ENCODE measurements around the gene KIF2A.

KIF2A gene

DNA sequence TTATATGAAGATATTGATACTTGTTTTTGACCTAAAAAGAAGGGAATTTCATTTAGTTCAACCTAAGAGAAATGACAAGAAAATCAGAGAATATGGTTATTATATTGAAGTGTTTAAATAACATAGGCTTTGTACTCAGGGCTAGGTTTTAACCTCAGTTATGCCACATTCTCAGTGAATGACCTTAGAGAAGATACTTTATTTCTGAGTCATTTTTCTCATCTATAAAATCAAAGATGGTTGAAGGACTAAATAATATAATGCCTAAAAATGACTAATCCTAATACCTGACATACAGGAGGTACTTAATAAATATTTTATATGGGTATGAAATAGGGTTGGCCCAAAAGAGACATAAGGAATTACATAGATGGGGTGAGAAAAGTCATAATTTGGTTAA is 65.4 kb downstream of the KIF2A start:
- DNase-seq (ENCODE audit: low spot score in 2 of 2) (no peak), ATAC-seq (no peak)
- no peak overlapping the region for H3K4me3 Mint-ChIP-seq
- H3K9me3 Mint-ChIP-seq, result no peaks in the 10 kb centered on the region
- H3K4me1 Mint-ChIP-seq, result peaks cover 12% of the 10 kb centered on the region
- H3K27ac Mint-ChIP-seq, result peak overlapping the region; percentile 18
- peaks cover 100% of the 10 kb centered on the region for H3K36me3 Mint-ChIP-seq

DNA sequence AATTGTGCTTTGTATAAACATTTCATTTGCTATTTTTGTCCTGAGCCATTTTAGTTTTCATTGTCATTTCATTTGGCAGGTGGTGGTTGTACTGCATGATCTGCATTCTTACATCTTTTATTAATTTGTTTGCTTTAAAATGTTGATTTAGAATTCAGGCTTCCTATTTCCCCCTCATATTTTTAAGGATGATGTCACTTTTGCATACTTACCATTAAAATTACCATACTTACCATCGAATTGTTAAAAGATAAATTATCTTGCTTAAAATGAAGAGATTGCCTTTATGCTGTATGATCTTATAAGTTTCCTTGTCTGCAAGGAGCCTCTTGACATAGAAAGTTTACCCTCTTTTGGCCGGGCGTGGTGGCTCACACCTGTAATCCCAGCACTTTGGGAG is 66.6 kb downstream of the KIF2A start:
- H3K9me3 Mint-ChIP-seq, result no peaks in the 10 kb centered on the region
- peaks cover 100% of the 10 kb centered on the region for H3K36me3 Mint-ChIP-seq
- peak overlapping the region; percentile 18 for H3K27ac Mint-ChIP-seq
- no peak overlapping the region for H3K4me3 Mint-ChIP-seq
- peaks cover 12% of the 10 kb centered on the region for H3K4me1 Mint-ChIP-seq
- DNase-seq (ENCODE audit: low spot score in 2 of 2) (no peak), ATAC-seq (no peak)

DNA sequence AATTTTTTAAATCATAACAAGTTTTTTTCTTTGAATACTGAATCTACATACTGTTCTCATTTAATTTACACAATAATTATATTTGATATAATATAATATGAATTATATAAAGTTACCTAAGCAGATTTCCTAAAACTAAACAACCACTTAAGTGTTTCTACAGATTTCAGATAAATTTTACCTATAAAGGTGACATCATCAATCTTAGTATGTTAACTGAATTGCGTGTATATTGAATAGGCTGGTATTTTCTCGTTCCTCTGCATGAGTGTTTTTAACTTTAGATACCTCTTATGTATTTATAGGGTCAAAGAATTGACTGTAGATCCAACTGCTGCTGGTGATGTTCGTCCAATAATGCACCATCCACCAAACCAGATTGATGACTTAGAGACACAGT is 67.4 kb downstream of the KIF2A start:
- no peaks in the 10 kb centered on the region for H3K9me3 Mint-ChIP-seq
- H3K27ac Mint-ChIP-seq, result peak overlapping the region; percentile 54
- H3K36me3 Mint-ChIP-seq, result peaks cover 100% of the 10 kb centered on the region
- no peak overlapping the region for H3K4me3 Mint-ChIP-seq
- ATAC-seq, result no peak
- peaks cover 12% of the 10 kb centered on the region for H3K4me1 Mint-ChIP-seq
- DNase-seq (ENCODE audit: low spot score in 2 of 2), result no peak

DNA sequence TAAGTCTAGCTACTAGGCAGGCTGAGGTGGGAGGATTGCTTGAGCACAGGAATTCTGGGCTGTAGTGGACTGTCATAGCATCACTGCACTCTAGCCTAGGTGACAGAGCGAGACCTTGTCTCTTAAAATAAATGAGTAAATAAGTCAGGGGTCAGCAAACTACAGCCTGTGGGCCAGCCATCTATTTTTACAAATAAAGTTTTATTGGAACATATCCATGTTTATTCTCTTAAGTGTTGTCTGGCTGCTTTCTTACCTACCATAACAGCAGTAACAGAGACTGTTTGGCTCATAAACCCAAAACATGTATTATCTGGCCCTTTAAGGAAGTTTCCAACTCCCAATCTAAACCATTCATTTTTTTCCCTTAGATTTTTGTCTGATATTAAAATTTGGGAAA is 68.1 kb downstream of the KIF2A start:
- Mint-ChIP-seq H3K36me3 (peaks cover 100% of the 10 kb centered on the region), H3K4me1 (peaks cover 9% of the 10 kb centered on the region), H3K4me3 (no peak overlapping the region), H3K27ac (peak overlapping the region; percentile 54), H3K9me3 (no peaks in the 10 kb centered on the region)
- DNase-seq (ENCODE audit: low spot score in 2 of 2) (no peak), ATAC-seq (no peak)

DNA sequence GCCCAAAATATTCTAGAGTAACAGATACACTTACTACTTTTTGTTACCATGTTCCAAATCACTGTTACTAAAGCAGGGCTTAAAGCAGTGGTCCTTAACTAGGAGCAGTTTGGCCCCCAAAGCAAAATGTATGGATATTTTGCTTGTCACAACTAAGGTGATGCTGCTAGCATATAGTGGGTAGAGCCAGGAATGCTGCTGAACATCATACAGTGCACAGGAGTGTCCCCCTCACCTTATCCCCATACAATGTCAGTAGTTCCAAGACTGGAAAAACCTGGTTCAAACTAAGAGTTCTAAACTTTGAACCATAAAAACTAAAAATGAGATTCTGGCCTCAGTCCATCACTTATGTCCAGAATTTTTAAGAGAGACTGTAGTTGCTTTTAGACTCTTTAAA is 69.6 kb downstream of the KIF2A start:
- Mint-ChIP-seq H3K9me3 (no peaks in the 10 kb centered on the region), H3K36me3 (peaks cover 100% of the 10 kb centered on the region), H3K4me3 (no peak overlapping the region), H3K4me1 (peaks cover 3% of the 10 kb centered on the region), H3K27ac (peak overlapping the region; percentile 32)
- no peak for DNase-seq (ENCODE audit: low spot score in 2 of 2)
- no peak for ATAC-seq

DNA sequence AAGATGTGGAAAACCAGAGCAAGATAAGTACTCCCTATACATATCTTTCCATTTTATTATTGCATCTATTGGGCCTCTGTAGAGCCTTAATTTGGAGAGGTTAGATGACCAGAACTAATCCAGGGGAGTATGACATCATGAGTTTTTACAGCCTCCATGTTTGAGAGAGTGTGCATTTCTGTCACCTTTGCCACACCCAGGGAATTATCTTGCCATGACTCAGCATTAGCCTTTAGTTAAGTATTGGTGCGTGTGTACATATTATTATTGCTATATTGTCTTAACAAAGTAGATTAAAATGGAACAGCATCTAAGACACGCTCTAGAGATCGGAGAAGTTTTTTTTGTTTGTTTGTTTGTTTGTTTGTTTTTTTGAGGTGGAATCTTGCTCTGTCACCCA is 70.1 kb downstream of the KIF2A start:
- H3K4me1 Mint-ChIP-seq, result no peaks in the 10 kb centered on the region
- peaks cover 100% of the 10 kb centered on the region for H3K36me3 Mint-ChIP-seq
- peak overlapping the region; percentile 32 for H3K27ac Mint-ChIP-seq
- H3K9me3 Mint-ChIP-seq, result no peaks in the 10 kb centered on the region
- no peak overlapping the region for H3K4me3 Mint-ChIP-seq
- DNase-seq (ENCODE audit: low spot score in 2 of 2) (no peak), ATAC-seq (no peak)

DNA sequence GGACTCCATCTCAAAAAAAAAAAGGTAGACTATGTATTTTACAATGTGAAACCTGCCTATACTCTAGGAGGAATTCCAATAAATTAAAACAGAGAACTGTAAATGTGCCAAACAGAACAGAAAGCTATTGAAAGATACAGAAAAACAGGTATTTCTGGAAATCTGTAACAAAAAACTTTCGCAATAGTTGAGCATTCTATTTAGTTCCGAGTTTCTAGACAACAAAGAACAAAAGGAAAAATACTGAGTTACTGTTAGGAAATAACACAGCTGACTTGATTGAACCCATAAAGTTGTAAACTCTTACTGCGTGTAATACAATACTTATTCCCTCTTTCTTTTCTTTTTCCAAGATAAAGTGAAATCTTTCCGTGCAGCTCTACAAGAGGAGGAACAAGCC is 79.1 kb downstream of the KIF2A start:
- no peak overlapping the region for H3K4me3 Mint-ChIP-seq
- DNase-seq (ENCODE audit: low spot score in 2 of 2) (no peak), ATAC-seq (no peak)
- H3K36me3 Mint-ChIP-seq, result peaks cover 100% of the 10 kb centered on the region
- H3K9me3 Mint-ChIP-seq, result no peaks in the 10 kb centered on the region
- H3K27ac Mint-ChIP-seq, result peak overlapping the region; percentile 63
- peaks cover 7% of the 10 kb centered on the region for H3K4me1 Mint-ChIP-seq

DNA sequence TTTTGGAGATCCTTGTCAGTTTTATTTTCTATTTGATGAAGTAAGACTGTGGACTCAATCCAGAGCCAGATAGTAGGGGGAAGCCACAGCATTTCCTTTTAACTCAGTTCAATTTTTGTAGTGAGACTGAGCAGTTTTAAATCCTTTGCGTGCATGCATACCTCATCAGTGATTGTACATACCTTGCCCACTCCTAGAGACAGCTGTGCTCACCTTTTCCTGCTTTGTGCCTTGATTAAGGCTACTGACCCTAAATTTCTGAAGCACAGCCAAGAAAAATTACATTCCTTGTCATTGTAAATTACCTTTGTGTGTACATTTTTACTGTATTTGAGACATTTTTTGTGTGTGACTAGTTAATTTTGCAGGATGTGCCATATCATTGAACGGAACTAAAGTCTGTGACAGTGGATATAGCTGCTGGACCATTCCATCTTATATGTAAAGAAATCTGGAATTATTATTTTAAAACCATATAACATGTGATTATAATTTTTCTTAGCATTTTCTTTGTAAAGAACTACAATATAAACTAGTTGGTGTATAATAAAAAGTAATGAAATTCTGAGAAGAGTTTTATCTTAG is 79.9 kb downstream of the KIF2A start:
- ATAC-seq (no peak), DNase-seq (ENCODE audit: low spot score in 2 of 2) (no peak)
- H3K36me3 Mint-ChIP-seq, result peaks cover 100% of the 10 kb centered on the region
- no peak overlapping the region for H3K4me3 Mint-ChIP-seq
- H3K9me3 Mint-ChIP-seq, result no peaks in the 10 kb centered on the region
- H3K27ac Mint-ChIP-seq, result peak overlapping the region; percentile 63
- peaks cover 7% of the 10 kb centered on the region for H3K4me1 Mint-ChIP-seq

DNA sequence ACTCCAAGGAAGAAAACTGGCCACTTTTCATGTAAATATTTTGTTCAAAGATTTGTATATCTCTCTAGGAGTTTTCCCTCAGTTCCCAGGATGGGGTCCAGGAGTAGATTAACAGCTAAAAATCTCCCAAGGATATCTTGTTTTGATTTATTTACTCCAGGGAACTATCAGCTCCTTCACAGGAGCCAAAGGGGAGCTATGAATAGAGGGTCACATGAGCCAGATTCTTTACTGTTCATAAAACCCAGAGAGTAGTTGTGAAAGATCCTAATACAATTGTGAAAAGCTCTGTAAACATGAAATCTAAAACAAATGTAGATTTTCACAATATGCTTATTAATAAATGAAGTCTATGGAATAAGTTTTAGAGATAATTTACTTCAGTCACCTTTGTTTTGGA is 80.8 kb downstream of the KIF2A start:
- Mint-ChIP-seq H3K4me1 (peaks cover 7% of the 10 kb centered on the region), H3K36me3 (peaks cover 100% of the 10 kb centered on the region)

DNA sequence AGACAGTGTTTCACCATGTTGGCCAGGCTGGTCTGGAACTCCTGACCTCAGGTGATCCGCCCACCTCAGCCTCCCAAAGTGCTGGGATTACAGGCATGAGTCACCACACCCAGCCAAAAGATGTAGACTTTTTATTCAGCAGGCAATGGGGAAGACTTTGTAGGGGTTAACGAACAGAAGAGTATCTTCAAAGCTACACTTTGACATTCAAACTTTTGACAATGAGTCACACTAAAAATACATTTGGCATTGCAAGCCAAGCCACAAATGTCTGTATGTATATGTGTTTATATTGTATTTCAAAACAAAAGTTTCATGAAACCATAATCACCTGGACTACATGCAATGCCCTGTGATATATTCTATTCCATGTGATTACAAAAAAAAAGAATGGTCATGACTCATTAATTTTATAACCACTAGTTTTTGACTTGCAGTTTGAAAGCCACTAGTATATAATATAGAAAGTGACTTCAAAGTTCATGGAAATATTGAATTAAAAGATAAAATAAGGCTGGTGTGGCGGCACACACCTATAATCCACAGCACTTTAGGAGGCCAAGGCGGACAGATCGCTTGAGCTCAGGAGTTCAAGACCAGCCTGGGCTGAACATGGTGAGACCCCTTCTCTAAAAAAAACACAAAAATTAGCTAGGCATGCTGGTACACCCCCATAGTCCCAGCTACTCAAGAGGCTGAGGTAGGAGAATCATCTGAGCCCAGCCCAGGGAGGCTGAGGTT is 89.4 kb downstream of the KIF2A start:
- H3K4me3 Mint-ChIP-seq, result no peak overlapping the region
- H3K27ac Mint-ChIP-seq, result peak overlapping the region; percentile 74
- DNase-seq (ENCODE audit: low spot score in 2 of 2) (peak in 1 of 2 donors; percentile 49), ATAC-seq (peak; percentile 70)
- peaks cover 100% of the 10 kb centered on the region for H3K36me3 Mint-ChIP-seq
- peaks cover 21% of the 10 kb centered on the region for H3K4me1 Mint-ChIP-seq
- no peaks in the 10 kb centered on the region for H3K9me3 Mint-ChIP-seq

More for the DNA sequence above, 80.8 kb downstream of the KIF2A start:
- Mint-ChIP-seq H3K9me3 (no peaks in the 10 kb centered on the region), H3K27ac (peak overlapping the region; percentile 63), H3K4me3 (no peak overlapping the region)
- DNase-seq (ENCODE audit: low spot score in 2 of 2) (no peak), ATAC-seq (no peak)

DNA sequence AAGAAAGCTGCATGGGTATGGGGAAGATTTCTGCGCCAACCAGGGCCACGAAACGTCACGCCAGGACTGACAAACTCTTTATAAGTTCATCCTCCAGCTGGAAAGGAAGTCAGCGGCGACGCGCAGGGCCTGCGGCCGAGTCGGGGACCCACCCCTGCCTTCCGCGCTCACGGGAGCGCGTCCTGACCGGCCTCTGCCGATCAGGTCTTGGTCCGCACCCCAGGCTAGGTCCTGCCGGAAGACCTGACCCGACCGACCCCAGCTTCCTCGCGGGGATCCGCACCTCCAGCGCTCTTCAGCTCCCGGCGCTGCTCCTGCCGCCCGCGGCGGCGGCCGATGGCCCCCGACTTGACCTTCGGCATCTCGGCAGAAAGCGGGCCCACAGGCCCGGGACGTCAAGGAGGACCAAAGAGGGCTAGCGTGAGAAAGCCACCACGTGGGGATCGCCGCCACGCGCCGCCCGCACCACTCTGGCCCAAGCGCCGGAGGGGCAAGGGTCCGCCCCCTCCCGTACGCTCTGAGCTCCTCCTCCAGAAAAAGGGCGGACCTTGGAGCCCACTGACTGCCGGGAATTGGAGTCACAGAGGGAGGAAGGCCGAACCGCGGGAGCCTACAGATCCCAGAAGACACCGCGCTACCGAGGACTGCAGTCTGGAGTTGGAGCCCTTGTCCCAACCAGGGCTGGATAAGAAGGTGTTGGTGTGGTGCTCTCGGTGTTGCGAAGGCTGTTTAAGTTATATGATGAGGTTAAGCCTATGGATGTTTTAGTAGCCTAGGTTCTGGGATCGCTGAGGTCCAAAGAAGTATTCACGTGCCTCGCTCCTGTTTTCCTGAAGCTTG is 97.6 kb downstream of the KIF2A start, which contains the start of gene DIMT1:
Gene DIMT1, minus strand, starts transcription at position 495 of the 840 bp plus-strand sequence. Its CDS starts 133 bp downstream, at position 362.
- peaks cover 62% of the 10 kb centered on the region for H3K36me3 Mint-ChIP-seq
- H3K4me3 Mint-ChIP-seq, result peak within 1 kb of the TSS; percentile 95
- ATAC-seq, result peak; percentile 97
- H3K4me1 Mint-ChIP-seq, result peaks cover 25% of the 10 kb centered on the region
- no peaks in the 10 kb centered on the region for H3K9me3 Mint-ChIP-seq
- peak; percentile 79 to 94 for DNase-seq (ENCODE audit: low spot score in 2 of 2)
- peak within 1 kb of the TSS; percentile 90 for H3K27ac Mint-ChIP-seq

DNA sequence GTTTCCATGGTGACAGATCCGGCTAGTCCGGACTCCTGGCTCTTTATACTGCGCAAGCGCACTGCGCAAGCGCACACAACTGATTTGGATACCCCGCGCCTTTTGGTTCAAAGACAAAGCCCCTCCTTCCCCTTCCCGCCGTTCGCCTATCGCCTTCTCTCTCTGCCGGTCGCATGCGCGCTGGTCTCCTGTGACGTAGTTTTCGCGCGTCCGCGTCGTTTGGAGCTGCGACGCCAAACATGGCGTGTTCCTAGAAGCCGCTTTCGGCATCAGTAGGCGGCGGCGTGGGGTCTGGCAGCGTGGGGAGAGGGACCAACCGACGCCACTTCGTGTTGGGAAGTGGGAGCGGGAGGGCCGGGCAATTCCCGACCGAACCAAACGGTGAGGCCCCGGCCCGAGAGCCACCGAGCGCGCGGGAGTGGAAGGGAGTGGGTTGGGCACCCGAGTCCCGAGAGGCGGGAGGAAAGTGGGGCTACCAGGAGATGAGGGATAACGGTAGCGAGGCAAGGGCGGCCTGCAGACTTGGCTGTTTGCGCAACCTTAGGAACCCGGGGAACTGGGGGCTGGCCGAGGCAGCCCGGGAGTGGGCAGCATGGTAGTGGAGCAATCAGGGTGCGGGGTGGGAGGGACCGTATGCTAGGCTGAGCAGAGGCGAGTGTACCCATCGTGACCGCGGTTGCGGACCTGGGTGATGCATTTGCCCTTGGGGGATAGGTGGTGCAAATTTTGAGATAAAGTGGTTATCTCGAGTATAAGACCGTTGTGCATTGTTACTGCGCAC is 106.7 kb downstream of the KIF2A start, which contains the start of gene IPO11:
Gene IPO11, plus strand, starts transcription at position 215 of the 781 bp plus-strand sequence. CDS start 24,517 bp downstream, outside the sequence.
- DNase-seq (ENCODE audit: low spot score in 2 of 2), result peak; percentile 97 to 100
- ATAC-seq, result peak; percentile 95
- Mint-ChIP-seq H3K36me3 (peaks cover 31% of the 10 kb centered on the region), H3K9me3 (no peaks in the 10 kb centered on the region), H3K4me1 (peaks cover 18% of the 10 kb centered on the region), H3K27ac (peak within 1 kb of the TSS; percentile 92), H3K4me3 (peak within 1 kb of the TSS; percentile 76)

DNA sequence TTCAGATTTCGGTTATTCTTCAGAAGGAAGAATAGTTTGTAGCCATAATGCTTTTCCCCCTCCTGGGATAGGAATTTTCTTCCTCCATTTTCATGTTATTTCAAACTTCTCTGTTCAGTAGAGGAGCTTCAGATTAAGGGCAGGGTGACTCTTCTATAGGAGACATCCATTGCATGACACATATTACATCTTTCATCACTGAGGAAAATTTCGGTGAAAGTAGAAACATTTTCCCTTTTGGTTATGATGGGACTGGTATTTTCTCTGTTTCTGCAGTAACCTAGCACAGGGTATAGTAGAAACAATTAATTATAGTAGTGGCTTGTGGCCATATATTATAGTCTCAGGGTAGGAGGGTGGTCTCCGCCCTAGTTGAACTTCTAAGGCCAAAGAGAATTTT is 107.7 kb downstream of the KIF2A start:
- peak overlapping the region; percentile 92 for H3K27ac Mint-ChIP-seq
- peak overlapping the region; percentile 76 for H3K4me3 Mint-ChIP-seq
- peaks cover 25% of the 10 kb centered on the region for H3K4me1 Mint-ChIP-seq
- H3K36me3 Mint-ChIP-seq, result peaks cover 31% of the 10 kb centered on the region
- no peaks in the 10 kb centered on the region for H3K9me3 Mint-ChIP-seq
- DNase-seq (ENCODE audit: low spot score in 2 of 2) (no peak), ATAC-seq (no peak)

DNA sequence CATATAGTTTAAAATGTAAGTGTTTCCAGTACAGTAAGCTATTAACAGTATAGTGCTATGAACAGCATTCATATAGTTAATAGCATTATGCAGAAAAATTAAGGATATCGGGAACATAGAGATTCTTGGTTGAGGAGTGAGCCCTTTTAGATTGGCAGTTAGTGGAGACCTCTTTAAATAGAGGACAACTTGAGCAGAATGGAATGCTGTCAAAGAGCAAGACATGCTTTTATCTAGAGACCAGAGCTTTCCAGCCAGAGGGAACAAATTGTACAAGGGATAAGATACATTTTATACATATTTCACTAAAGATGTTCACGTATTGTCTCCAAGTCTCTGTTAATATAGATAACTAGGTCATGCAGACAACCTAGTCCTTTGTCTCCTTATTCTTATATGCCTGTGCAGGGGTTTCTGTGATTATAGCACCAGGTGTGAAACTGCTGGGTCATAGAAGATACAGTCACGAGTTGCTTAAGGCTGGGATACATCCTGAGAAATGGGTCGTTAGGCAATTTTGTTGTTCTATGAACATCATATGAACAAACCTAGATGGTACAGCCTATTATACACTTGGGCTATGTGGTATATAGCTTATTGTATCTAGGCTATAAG is 112.6 kb downstream of the KIF2A start:
- Mint-ChIP-seq H3K27ac (peak overlapping the region; percentile 34), H3K36me3 (peaks cover 20% of the 10 kb centered on the region), H3K4me3 (no peak overlapping the region), H3K4me1 (peaks cover 23% of the 10 kb centered on the region), H3K9me3 (no peaks in the 10 kb centered on the region)
- DNase-seq (ENCODE audit: low spot score in 2 of 2) (no peak), ATAC-seq (no peak)
